Measurements from ENCODE around the gene ZNF544. TPM values are rescaled to one million over a fixed set of nuclear protein-coding genes. Genes with fewer than 3 reads are reported as not detected.

Gene ZNF544
- polyA plus RNA-seq = 10 to 100 TPM; 11.9 to 31.9 (median 17.8) TPM
- long read RNA-seq, donor 1, partial matches to known transcripts = 33 of 35 reads
- long read RNA-seq, donor 1, other reads (novel, unspliced or antisense) = 0 of 35 reads
- long read RNA-seq, donor 2, partial matches to known transcripts = 0 of 1 reads
- long read RNA-seq, donor 2, other reads (novel, unspliced or antisense) = 0 of 1 reads
- long read RNA-seq, donor 3 = 0 reads
- long read RNA-seq, donor 4 = 0 reads
- long read RNA-seq, donor 5 = 0 reads
- long read RNA-seq, donor 6, partial matches to known transcripts = 0 of 1 reads
- long read RNA-seq, donor 6, other reads (novel, unspliced or antisense) = 0 of 1 reads
- long read RNA-seq, donor 7, partial matches to known transcripts = 0 of 1 reads
- long read RNA-seq, donor 7, other reads (novel, unspliced or antisense) = 0 of 1 reads
- long read RNA-seq, donor 8 = 0 reads
- long read RNA-seq, donor 9, partial matches to known transcripts = 0 of 1 reads
- long read RNA-seq, donor 9, other reads (novel, unspliced or antisense) = 0 of 1 reads
- long read RNA-seq, donor 10, partial matches to known transcripts = 0 of 1 reads
- long read RNA-seq, donor 10, other reads (novel, unspliced or antisense) = 0 of 1 reads

GRCh38 chr19:58228585-58229254 is at the start of gene ZNF544:
TSS of gene ZNF544 (plus strand) at chr19:58228914. CDS start at chr19:58244024, 15,110 bp downstream.
- H3K27ac ChIP-seq (ENCODE audit: low read depth in 1 of 3, low read length in 2 of 3) = peak within 1 kb of the TSS; percentile 59 to 92 (median 63)
- peak within 1 kb of the TSS; percentile 70 to 86 (median 82) for H3K4me3 ChIP-seq (ENCODE audit: low read depth in 1 of 3, low read length in 3 of 3)
- H3K9me3 ChIP-seq (ENCODE audit: control insufficient read depth in 2 of 2, insufficient read depth in 1 of 2, low read depth in 1 of 2, low read length in 1 of 2) = peaks cover 2 to 63% of the 10 kb centered on the region in 2 donors
- DNase-seq (peak; percentile 80 to 92), FAIRE-seq (no peak)
- 0 to 1% (median 1%) methylated on average over 58 to 62 of the region's 62 CpGs for WGBS, 3 donors
- peaks cover 2 to 6% (median 3%) of the 10 kb centered on the region in 3 donors for H3K4me1 ChIP-seq (ENCODE audit: control insufficient read depth in 3 of 3, insufficient read depth in 2 of 3, low read depth in 1 of 3, low read length in 2 of 3)
- peaks cover 14 to 34% (median 29%) of the 10 kb centered on the region in 3 donors for H3K36me3 ChIP-seq (ENCODE audit: control insufficient read depth in 3 of 3, insufficient read depth in 2 of 3, low read depth in 1 of 3, low read length in 3 of 3)
- no peaks in the 10 kb centered on the region for H3K27me3 ChIP-seq (ENCODE audit: control insufficient read depth in 3 of 3, insufficient read depth in 3 of 3, low read length in 3 of 3)

- Histone ChIP-seq H3K4me3 (ENCODE audit: low read depth in 1 of 3, low read length in 3 of 3) (peak overlapping the region in 2 of 3 donors; percentile 82 to 95), H3K4me1 (ENCODE audit: control insufficient read depth in 3 of 3, insufficient read depth in 2 of 3, low read depth in 1 of 3, low read length in 2 of 3) (no peaks in the 10 kb centered on the region), H3K27me3 (ENCODE audit: control insufficient read depth in 3 of 3, insufficient read depth in 3 of 3, low read length in 3 of 3) (no peaks in the 10 kb centered on the region), H3K9me3 (ENCODE audit: control insufficient read depth in 2 of 2, insufficient read depth in 1 of 2, low read depth in 1 of 2, low read length in 1 of 2) (peaks cover 9 to 82% of the 10 kb centered on the region in 2 donors), H3K27ac (ENCODE audit: low read depth in 1 of 3, low read length in 2 of 3) (peak overlapping the region; percentile 24 to 98 (median 59)), H3K36me3 (ENCODE audit: control insufficient read depth in 3 of 3, insufficient read depth in 2 of 3, low read depth in 1 of 3, low read length in 3 of 3) (peaks cover 10 to 43% (median 16%) of the 10 kb centered on the region in 3 donors)
- 38 to 51% (median 47%) methylated on average over 4 of the region's 4 CpGs for WGBS, 3 donors
- DNase-seq (peak; percentile 46 to 61), FAIRE-seq (no peak)
Measured at GRCh38 chr19:58181902-58182576, 46.7 kb upstream of the ZNF544 start.

GRCh38 chr19:58182577-58182988 is 46.1 kb upstream of the ZNF544 start:
- peaks cover 11 to 47% (median 21%) of the 10 kb centered on the region in 3 donors for H3K36me3 ChIP-seq (ENCODE audit: control insufficient read depth in 3 of 3, insufficient read depth in 2 of 3, low read depth in 1 of 3, low read length in 3 of 3)

GRCh38 chr19:58182989-58183816 is 45.5 kb upstream of the ZNF544 start, which contains the start of gene ZNF274:
TSS of gene ZNF274 (plus strand) at chr19:58183061. CDS start at chr19:58183966, 905 bp downstream.
- Histone ChIP-seq H3K4me1 (ENCODE audit: control insufficient read depth in 3 of 3, insufficient read depth in 2 of 3, low read depth in 1 of 3, low read length in 2 of 3) (no peaks in the 10 kb centered on the region), H3K27ac (ENCODE audit: low read depth in 1 of 3, low read length in 2 of 3) (peak within 1 kb of the TSS; percentile 98 to 100 (median 99)), H3K36me3 (ENCODE audit: control insufficient read depth in 3 of 3, insufficient read depth in 2 of 3, low read depth in 1 of 3, low read length in 3 of 3) (peaks cover 11 to 50% (median 26%) of the 10 kb centered on the region in 3 donors), H3K4me3 (ENCODE audit: low read depth in 1 of 3, low read length in 3 of 3) (peak within 1 kb of the TSS; percentile 66 to 95 (median 82)), H3K9me3 (ENCODE audit: control insufficient read depth in 2 of 2, insufficient read depth in 1 of 2, low read depth in 1 of 2, low read length in 1 of 2) (peaks cover 7 to 85% of the 10 kb centered on the region in 2 donors), H3K27me3 (ENCODE audit: control insufficient read depth in 3 of 3, insufficient read depth in 3 of 3, low read length in 3 of 3) (no peaks in the 10 kb centered on the region)
- FAIRE-seq (no peak), DNase-seq (peak; percentile 91 to 97)
- WGBS, 3 donors = 0 to 1% (median 1%) methylated on average over 65 to 80 of the region's 80 CpGs

More at GRCh38 chr19:58182577-58182988, 46.1 kb upstream of the ZNF544 start:
- Histone ChIP-seq H3K9me3 (ENCODE audit: control insufficient read depth in 2 of 2, insufficient read depth in 1 of 2, low read depth in 1 of 2, low read length in 1 of 2) (peaks cover 9 to 85% of the 10 kb centered on the region in 2 donors), H3K4me3 (ENCODE audit: low read depth in 1 of 3, low read length in 3 of 3) (peak overlapping the region in 2 of 3 donors; percentile 82 to 95), H3K27me3 (ENCODE audit: control insufficient read depth in 3 of 3, insufficient read depth in 3 of 3, low read length in 3 of 3) (no peaks in the 10 kb centered on the region), H3K27ac (ENCODE audit: low read depth in 1 of 3, low read length in 2 of 3) (peak overlapping the region; percentile 24 to 100 (median 98)), H3K4me1 (ENCODE audit: control insufficient read depth in 3 of 3, insufficient read depth in 2 of 3, low read depth in 1 of 3, low read length in 2 of 3) (no peaks in the 10 kb centered on the region)
- DNase-seq (no peak), FAIRE-seq (no peak)
- 5 to 8% (median 6%) methylated on average over 17 of the region's 17 CpGs for WGBS, 3 donors

- no peaks in the 10 kb centered on the region for H3K4me1 ChIP-seq (ENCODE audit: control insufficient read depth in 3 of 3, insufficient read depth in 2 of 3, low read depth in 1 of 3, low read length in 2 of 3)
- no peak for FAIRE-seq
Measured at GRCh38 chr19:58183817-58184215, 44.9 kb upstream of the ZNF544 start.

GRCh38 chr19:58196901-58197616 is 31.7 kb upstream of the ZNF544 start:
- FAIRE-seq = no peak
- WGBS, 3 donors = 75 to 81% (median 80%) methylated on average over 6 of the region's 6 CpGs

More at GRCh38 chr19:58183817-58184215, 44.9 kb upstream of the ZNF544 start:
- peak overlapping the region; percentile 66 to 95 (median 82) for H3K4me3 ChIP-seq (ENCODE audit: low read depth in 1 of 3, low read length in 3 of 3)
- no peak for DNase-seq
- H3K27me3 ChIP-seq (ENCODE audit: control insufficient read depth in 3 of 3, insufficient read depth in 3 of 3, low read length in 3 of 3) = no peaks in the 10 kb centered on the region
- peak overlapping the region; percentile 98 to 100 (median 99) for H3K27ac ChIP-seq (ENCODE audit: low read depth in 1 of 3, low read length in 2 of 3)
- 22 to 30% (median 29%) methylated on average over 13 of the region's 13 CpGs for WGBS, 3 donors
- peaks cover 7 to 84% of the 10 kb centered on the region in 2 donors for H3K9me3 ChIP-seq (ENCODE audit: control insufficient read depth in 2 of 2, insufficient read depth in 1 of 2, low read depth in 1 of 2, low read length in 1 of 2)
- peaks cover 11 to 50% (median 29%) of the 10 kb centered on the region in 3 donors for H3K36me3 ChIP-seq (ENCODE audit: control insufficient read depth in 3 of 3, insufficient read depth in 2 of 3, low read depth in 1 of 3, low read length in 3 of 3)

More at GRCh38 chr19:58196901-58197616, 31.7 kb upstream of the ZNF544 start:
- Histone ChIP-seq H3K27ac (ENCODE audit: low read depth in 1 of 3, low read length in 2 of 3) (no peak overlapping the region), H3K9me3 (ENCODE audit: control insufficient read depth in 2 of 2, insufficient read depth in 1 of 2, low read depth in 1 of 2, low read length in 1 of 2) (peaks cover 16 to 91% of the 10 kb centered on the region in 2 donors), H3K4me3 (ENCODE audit: low read depth in 1 of 3, low read length in 3 of 3) (no peak overlapping the region), H3K4me1 (ENCODE audit: control insufficient read depth in 3 of 3, insufficient read depth in 2 of 3, low read depth in 1 of 3, low read length in 2 of 3) (no peaks in the 10 kb centered on the region), H3K36me3 (ENCODE audit: control insufficient read depth in 3 of 3, insufficient read depth in 2 of 3, low read depth in 1 of 3, low read length in 3 of 3) (peaks cover 26 to 67% (median 63%) of the 10 kb centered on the region in 3 donors), H3K27me3 (ENCODE audit: control insufficient read depth in 3 of 3, insufficient read depth in 3 of 3, low read length in 3 of 3) (no peaks in the 10 kb centered on the region)
- DNase-seq = peak in 1 of 2 donors; percentile 50
